ENCODE measurements around the gene RTCA. TPM values are rescaled to one million over a fixed set of nuclear protein-coding genes. Genes with fewer than 3 reads are reported as not detected.

The RTCA gene
- total RNA-seq, 1 donor from 2014 or later = 41.3 TPM

GRCh38 chr1:100237091-100237490, 28.9 kb upstream of the RTCA start:
- H3K9me3 ChIP-seq (replicated peaks) = no peaks in the 10 kb centered on the region
- H3K4me1 ChIP-seq = peaks cover 12% of the 10 kb centered on the region
- no peak overlapping the region for H3K4me3 ChIP-seq
- intact Hi-C loops (cut with micrococcal nuclease) = no loop called here
- no peak for TF ChIP-seq CTCF (IDR thresholded peaks at IDR 0.05; ENCODE audit: borderline replicate concordance)
- H3K36me3 ChIP-seq = peaks cover 41% of the 10 kb centered on the region
- H3K27me3 ChIP-seq (ENCODE audit: low read depth) = no peaks in the 10 kb centered on the region
- DNase-seq = no peak
- H3K27ac ChIP-seq (replicated peaks) = no peak overlapping the region

GRCh38 chr1:100239961-100240360, 26.1 kb upstream of the RTCA start:
- H3K27me3 ChIP-seq (ENCODE audit: low read depth) = no peaks in the 10 kb centered on the region
- intact Hi-C loops (cut with micrococcal nuclease) = no loop called here
- TF ChIP-seq CTCF (IDR thresholded peaks at IDR 0.05; ENCODE audit: borderline replicate concordance) = no peak
- H3K4me1 ChIP-seq = peaks cover 26% of the 10 kb centered on the region
- H3K36me3 ChIP-seq = peaks cover 22% of the 10 kb centered on the region
- H3K27ac ChIP-seq (replicated peaks) = no peak overlapping the region
- no peak for DNase-seq
- H3K9me3 ChIP-seq (replicated peaks) = no peaks in the 10 kb centered on the region
- no peak overlapping the region for H3K4me3 ChIP-seq

- DNase-seq = no peak
- H3K9me3 ChIP-seq (replicated peaks) = no peaks in the 10 kb centered on the region
- H3K36me3 ChIP-seq = peaks cover 21% of the 10 kb centered on the region
- H3K27me3 ChIP-seq (ENCODE audit: low read depth) = no peaks in the 10 kb centered on the region
- no peak overlapping the region for H3K4me3 ChIP-seq
- no peak overlapping the region for H3K27ac ChIP-seq (replicated peaks)
- intact Hi-C loops (cut with micrococcal nuclease) = no loop called here
- TF ChIP-seq CTCF (IDR thresholded peaks at IDR 0.05; ENCODE audit: borderline replicate concordance) = no peak
- H3K4me1 ChIP-seq = peaks cover 31% of the 10 kb centered on the region
These were observed 25.4 kb upstream of the RTCA start for GRCh38 chr1:100240631-100241030.

GRCh38 chr1:100246738-100247137, 19.3 kb upstream of the RTCA start:
- Histone ChIP-seq H3K36me3 (no peaks in the 10 kb centered on the region), H3K4me1 (peaks cover 48% of the 10 kb centered on the region), H3K27me3 (ENCODE audit: low read depth) (no peaks in the 10 kb centered on the region), H3K27ac (replicated peaks) (no peak overlapping the region), H3K4me3 (no peak overlapping the region), H3K9me3 (replicated peaks) (no peaks in the 10 kb centered on the region)
- TF ChIP-seq CTCF (IDR thresholded peaks at IDR 0.05; ENCODE audit: borderline replicate concordance) = no peak
- no peak for DNase-seq
- intact Hi-C loops (cut with micrococcal nuclease) = no loop called here

- H3K27ac ChIP-seq (replicated peaks) = peak overlapping the region; percentile 94
- intact Hi-C loops (cut with micrococcal nuclease) = no loop called here
These were observed 16.9 kb upstream of the RTCA start for GRCh38 chr1:100249155-100249536.

More at GRCh38 chr1:100249155-100249536, 16.9 kb upstream of the RTCA start:
- Histone ChIP-seq H3K9me3 (replicated peaks) (no peaks in the 10 kb centered on the region), H3K4me1 (peaks cover 42% of the 10 kb centered on the region), H3K27me3 (ENCODE audit: low read depth) (no peaks in the 10 kb centered on the region), H3K36me3 (no peaks in the 10 kb centered on the region), H3K4me3 (peak overlapping the region; percentile 97)
- DNase-seq = no peak
- no peak for TF ChIP-seq CTCF (IDR thresholded peaks at IDR 0.05; ENCODE audit: borderline replicate concordance)
